HL-60 (cell line): ENCODE results near the gene CLCNKA.

Experiments
- DNase-seq, 2 experiments: peaks; one replicate each; pipeline ENCODE4 v3.0.0-alpha.2; 2010 to 2020; ENCODE audit warnings: low read depth in 1 of 2, low spot score in 1 of 2
- H3K27ac ChIP-seq: fragments of 250-450 bp; sonication (Bioruptor Pico); replicated peaks from 2 replicates; pipeline ENCODE4 v1.5.1; 2020; ENCODE audit warnings: mild to moderate bottlenecking, moderate library complexity
- H3K27me3 ChIP-seq: fragments of 250-450 bp; sonication (Bioruptor Pico); 2 replicates; pipeline ENCODE4 v1.5.1; 2021; ENCODE audit warnings: mild to moderate bottlenecking, moderate library complexity; ENCODE audit not compliant: insufficient read depth, poor library complexity, severe bottlenecking
- H3K4me3 ChIP-seq: replicated peaks from 2 replicates; pipeline ENCODE4 v1.5.1; 2011; ENCODE audit warnings: mild to moderate bottlenecking, control low read depth, low read length; ENCODE audit not compliant: insufficient read depth
- GABPA ChIP-seq: IDR thresholded peaks from 2 replicates; pipeline ENCODE4 v1.6.1; 2012; ENCODE audit warnings: low read depth
- POLR2AphosphoS5 ChIP-seq: IDR thresholded peaks from 2 replicates; pipeline ENCODE4 v1.6.1; 2012; ENCODE audit warnings: low read depth
- SPI1 ChIP-seq: IDR thresholded peaks from 2 replicates; pipeline ENCODE4 v1.6.1; 2012; ENCODE audit warnings: low read depth, mild to moderate bottlenecking, borderline replicate concordance
- long read RNA-seq: library from polyadenylated mRNA; unstranded; transcript quantifications from one replicate; pipeline ENCODE4 v2.0.0, GENCODE V29; 2020
- TF ChIP-seq, protein P1 (sequence below): IDR thresholded peaks from one replicate; pipeline ENCODE4 v1.5.1; 2011; ENCODE audit warnings: low read length, control low read depth, inconsistent platforms; ENCODE audit not compliant: insufficient read depth
- TF ChIP-seq, protein P2 (sequence below): IDR thresholded peaks from 2 replicates; pipeline ENCODE4 v1.6.1; 2012; ENCODE audit warnings: low read depth; ENCODE audit not compliant: insufficient replicate concordance

Gene CLCNKA
- long read RNA-seq: 0 reads

DNA sequence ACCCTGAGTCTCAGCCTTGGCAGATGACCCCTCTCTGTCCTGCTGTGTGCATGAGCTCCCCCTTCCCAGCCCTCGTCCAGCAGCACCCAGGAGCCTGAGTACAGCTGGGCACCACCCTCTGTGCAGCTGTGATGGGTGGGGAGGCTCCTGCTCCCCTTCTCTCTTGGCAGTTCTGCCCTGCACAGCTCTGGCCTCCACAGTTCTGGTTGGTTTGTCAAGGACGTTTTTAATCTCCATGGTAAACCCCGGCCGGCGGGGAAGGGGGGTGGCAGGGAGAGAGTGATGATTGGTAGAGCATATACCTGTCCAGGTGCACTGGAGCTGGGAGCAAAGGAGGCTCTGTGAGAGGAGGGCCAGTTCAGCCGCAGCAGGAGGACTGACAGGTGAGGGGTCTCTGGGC is at the start of gene CLCNKA:
Gene CLCNKA, plus strand, starts transcription at position 356 of the 400 bp plus-strand sequence. CDS start 584 bp downstream, outside the sequence.
- Histone ChIP-seq H3K27ac (no peak within 1 kb of the TSS), H3K4me3 (no peak within 1 kb of the TSS), H3K27me3 (peaks cover 3% of the 10 kb centered on the region)
- no peak for DNase-seq
- TF ChIP-seq, protein P1, sequence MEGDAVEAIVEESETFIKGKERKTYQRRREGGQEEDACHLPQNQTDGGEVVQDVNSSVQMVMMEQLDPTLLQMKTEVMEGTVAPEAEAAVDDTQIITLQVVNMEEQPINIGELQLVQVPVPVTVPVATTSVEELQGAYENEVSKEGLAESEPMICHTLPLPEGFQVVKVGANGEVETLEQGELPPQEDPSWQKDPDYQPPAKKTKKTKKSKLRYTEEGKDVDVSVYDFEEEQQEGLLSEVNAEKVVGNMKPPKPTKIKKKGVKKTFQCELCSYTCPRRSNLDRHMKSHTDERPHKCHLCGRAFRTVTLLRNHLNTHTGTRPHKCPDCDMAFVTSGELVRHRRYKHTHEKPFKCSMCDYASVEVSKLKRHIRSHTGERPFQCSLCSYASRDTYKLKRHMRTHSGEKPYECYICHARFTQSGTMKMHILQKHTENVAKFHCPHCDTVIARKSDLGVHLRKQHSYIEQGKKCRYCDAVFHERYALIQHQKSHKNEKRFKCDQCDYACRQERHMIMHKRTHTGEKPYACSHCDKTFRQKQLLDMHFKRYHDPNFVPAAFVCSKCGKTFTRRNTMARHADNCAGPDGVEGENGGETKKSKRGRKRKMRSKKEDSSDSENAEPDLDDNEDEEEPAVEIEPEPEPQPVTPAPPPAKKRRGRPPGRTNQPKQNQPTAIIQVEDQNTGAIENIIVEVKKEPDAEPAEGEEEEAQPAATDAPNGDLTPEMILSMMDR: no peak
- TF ChIP-seq POLR2AphosphoS5: no peak
- TF ChIP-seq SPI1: no peak
- TF ChIP-seq, protein P2, sequence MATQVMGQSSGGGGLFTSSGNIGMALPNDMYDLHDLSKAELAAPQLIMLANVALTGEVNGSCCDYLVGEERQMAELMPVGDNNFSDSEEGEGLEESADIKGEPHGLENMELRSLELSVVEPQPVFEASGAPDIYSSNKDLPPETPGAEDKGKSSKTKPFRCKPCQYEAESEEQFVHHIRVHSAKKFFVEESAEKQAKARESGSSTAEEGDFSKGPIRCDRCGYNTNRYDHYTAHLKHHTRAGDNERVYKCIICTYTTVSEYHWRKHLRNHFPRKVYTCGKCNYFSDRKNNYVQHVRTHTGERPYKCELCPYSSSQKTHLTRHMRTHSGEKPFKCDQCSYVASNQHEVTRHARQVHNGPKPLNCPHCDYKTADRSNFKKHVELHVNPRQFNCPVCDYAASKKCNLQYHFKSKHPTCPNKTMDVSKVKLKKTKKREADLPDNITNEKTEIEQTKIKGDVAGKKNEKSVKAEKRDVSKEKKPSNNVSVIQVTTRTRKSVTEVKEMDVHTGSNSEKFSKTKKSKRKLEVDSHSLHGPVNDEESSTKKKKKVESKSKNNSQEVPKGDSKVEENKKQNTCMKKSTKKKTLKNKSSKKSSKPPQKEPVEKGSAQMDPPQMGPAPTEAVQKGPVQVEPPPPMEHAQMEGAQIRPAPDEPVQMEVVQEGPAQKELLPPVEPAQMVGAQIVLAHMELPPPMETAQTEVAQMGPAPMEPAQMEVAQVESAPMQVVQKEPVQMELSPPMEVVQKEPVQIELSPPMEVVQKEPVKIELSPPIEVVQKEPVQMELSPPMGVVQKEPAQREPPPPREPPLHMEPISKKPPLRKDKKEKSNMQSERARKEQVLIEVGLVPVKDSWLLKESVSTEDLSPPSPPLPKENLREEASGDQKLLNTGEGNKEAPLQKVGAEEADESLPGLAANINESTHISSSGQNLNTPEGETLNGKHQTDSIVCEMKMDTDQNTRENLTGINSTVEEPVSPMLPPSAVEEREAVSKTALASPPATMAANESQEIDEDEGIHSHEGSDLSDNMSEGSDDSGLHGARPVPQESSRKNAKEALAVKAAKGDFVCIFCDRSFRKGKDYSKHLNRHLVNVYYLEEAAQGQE: no peak
- TF ChIP-seq GABPA: no peak

DNA sequence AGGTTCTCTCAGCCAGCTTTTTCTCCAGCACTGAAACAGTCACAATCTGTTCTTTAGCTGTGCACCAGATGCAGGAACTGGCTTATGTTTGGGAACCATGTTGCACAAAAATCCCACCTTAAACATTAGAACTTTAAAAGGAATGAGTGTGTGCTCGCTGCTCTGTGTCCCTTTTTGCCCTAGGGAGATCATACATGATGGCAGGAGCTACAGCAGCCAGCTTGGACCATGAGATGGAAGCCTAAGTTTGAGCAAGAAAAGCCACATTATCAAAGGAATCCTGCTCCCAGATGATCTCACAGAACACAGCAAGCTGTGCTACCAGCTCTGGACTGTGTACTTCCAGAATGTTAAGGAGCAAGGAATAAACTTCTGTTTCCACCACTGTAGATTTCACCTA is 49.4 kb upstream of the CLCNKA start:
- no peaks in the 10 kb centered on the region for H3K27me3 ChIP-seq
- no peak overlapping the region for H3K4me3 ChIP-seq

DNA sequence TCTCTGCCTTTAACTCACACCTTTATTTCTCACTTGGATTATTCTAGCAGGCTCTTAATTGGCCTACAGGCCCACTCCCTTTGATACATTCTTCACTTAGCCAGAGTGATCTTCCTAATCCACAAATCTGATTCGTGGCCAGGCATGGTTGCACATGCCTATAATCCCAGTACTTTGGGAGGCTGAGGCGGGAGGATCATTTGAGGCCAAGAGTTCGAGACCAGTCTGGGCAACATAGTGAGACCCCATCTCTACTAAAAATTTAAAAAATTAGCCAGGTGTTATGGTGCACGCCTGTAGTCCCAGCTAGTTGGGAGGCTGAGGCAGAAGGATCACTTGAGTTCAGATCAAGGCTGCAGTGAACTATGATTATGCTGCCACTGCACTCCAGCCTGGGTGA is 48.1 kb upstream of the CLCNKA start:
- no peak overlapping the region for H3K4me3 ChIP-seq

More for the DNA sequence above, 49.4 kb upstream of the CLCNKA start:
- H3K27ac ChIP-seq: no peak overlapping the region
- no peak for TF ChIP-seq GABPA
- TF ChIP-seq SPI1: no peak
- TF ChIP-seq POLR2AphosphoS5: no peak
- TF ChIP-seq, protein P1: no peak
- no peak for DNase-seq

More for the DNA sequence above, 48.1 kb upstream of the CLCNKA start:
- Histone ChIP-seq H3K27me3 (no peaks in the 10 kb centered on the region), H3K27ac (no peak overlapping the region)
- TF ChIP-seq POLR2AphosphoS5: no peak
- TF ChIP-seq, protein P1: no peak
- no peak for TF ChIP-seq GABPA
- TF ChIP-seq, protein P2: no peak
- no peak for TF ChIP-seq SPI1
- no peak for DNase-seq
